Hepatocyte (in vitro differentiated cells): Measurements from ENCODE around the gene TMED5.

Experiments
- EZH2 ChIP-seq: fragments of 200-600 bp; sonication (generic); IDR thresholded peaks from 2 replicates; pipeline ENCODE4 v1.6.1; 2016; ENCODE audit warnings: antibody characterized with exemption, mild to moderate bottlenecking, borderline replicate concordance
- EZH2phosphoT487 ChIP-seq: fragments of 200-600 bp; sonication (generic); IDR thresholded peaks from one replicate; pipeline ENCODE4 v1.6.1; 2018; ENCODE audit warnings: antibody characterized with exemption, mild to moderate bottlenecking, low read depth, moderate library complexity; ENCODE audit not compliant: unreplicated experiment, severe bottlenecking
- TF ChIP-seq, protein P1 (sequence below): fragments of 200-600 bp; sonication (generic); IDR thresholded peaks from 2 replicates; pipeline ENCODE4 v1.5.1; 2016; ENCODE audit warnings: antibody characterized with exemption, mild to moderate bottlenecking; ENCODE audit not compliant: poor library complexity

DNA sequence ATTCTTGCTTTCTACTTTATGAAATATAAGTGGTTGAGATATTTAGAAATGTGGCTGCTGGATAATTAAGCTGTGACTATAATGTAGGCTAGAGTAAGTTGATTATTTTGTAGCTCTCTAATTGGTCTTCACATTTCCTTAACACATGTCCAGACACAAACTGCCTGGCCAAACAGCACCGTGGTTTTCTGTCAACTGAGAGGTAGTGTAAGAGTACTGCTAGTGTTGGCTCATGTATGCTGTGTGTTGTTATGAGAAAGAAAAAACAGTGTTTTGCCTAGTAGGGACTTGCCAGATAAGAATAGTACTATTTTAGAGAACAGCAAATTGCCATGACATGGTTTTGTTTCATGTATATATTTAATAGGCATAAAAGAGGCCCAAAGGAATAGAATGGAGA, 37.1 kb downstream of the TMED5 start:
- TF ChIP-seq EZH2 = no peak
- TF ChIP-seq, protein P1, sequence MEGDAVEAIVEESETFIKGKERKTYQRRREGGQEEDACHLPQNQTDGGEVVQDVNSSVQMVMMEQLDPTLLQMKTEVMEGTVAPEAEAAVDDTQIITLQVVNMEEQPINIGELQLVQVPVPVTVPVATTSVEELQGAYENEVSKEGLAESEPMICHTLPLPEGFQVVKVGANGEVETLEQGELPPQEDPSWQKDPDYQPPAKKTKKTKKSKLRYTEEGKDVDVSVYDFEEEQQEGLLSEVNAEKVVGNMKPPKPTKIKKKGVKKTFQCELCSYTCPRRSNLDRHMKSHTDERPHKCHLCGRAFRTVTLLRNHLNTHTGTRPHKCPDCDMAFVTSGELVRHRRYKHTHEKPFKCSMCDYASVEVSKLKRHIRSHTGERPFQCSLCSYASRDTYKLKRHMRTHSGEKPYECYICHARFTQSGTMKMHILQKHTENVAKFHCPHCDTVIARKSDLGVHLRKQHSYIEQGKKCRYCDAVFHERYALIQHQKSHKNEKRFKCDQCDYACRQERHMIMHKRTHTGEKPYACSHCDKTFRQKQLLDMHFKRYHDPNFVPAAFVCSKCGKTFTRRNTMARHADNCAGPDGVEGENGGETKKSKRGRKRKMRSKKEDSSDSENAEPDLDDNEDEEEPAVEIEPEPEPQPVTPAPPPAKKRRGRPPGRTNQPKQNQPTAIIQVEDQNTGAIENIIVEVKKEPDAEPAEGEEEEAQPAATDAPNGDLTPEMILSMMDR = no peak
- TF ChIP-seq EZH2phosphoT487 = no peak
